Mucosa of stomach (tissue), 1 donor: ENCODE results near the gene C22orf31.
"Not testable (repeated sequence)": the region's sequence is repeated elsewhere in the genome, so short reads cannot be mapped to it uniquely, and the experiment has no call there.

ENCODE experiments used
- H3K27me3 ChIP-seq: one replicate; pipeline ENCODE4 v1.7.0; 2013; ENCODE audit warnings: mild to moderate bottlenecking, low read length; ENCODE audit not compliant: control insufficient read depth, insufficient read depth
- H3K36me3 ChIP-seq: one replicate; pipeline ENCODE4 v1.7.0; 2013; ENCODE audit warnings: low read length; ENCODE audit not compliant: control insufficient read depth, insufficient read depth
- H3K4me1 ChIP-seq: one replicate; pipeline ENCODE4 v1.7.0; 2013; ENCODE audit warnings: mild to moderate bottlenecking, low read length; ENCODE audit not compliant: control insufficient read depth, insufficient read depth
- H3K4me3 ChIP-seq: one replicate; pipeline ENCODE4 v1.7.0; 2013; ENCODE audit warnings: low read length
- H3K9ac ChIP-seq: one replicate; pipeline ENCODE4 v1.7.0; 2013; ENCODE audit warnings: mild to moderate bottlenecking, low read length, moderate library complexity
- H3K9me3 ChIP-seq: one replicate; pipeline ENCODE4 v1.7.0; 2013; ENCODE audit warnings: mild to moderate bottlenecking, low read length, moderate library complexity; ENCODE audit not compliant: control insufficient read depth
- donor health status: Pancreatic carcinoma.

The C22orf31 gene

GRCh38 chr22:29093030-29093429 is 31.4 kb upstream of the C22orf31 start:
- Histone ChIP-seq H3K9ac (no peak overlapping the region), H3K27me3 (no peaks in the 10 kb centered on the region), H3K4me3 (no peak overlapping the region), H3K36me3 (no peaks in the 10 kb centered on the region), H3K4me1 (peaks cover 21% of the 10 kb centered on the region), H3K9me3 (no peaks in the 10 kb centered on the region)

- Histone ChIP-seq H3K27me3 (no peaks in the 10 kb centered on the region), H3K9me3 (no peaks in the 10 kb centered on the region), H3K9ac (no peak overlapping the region), H3K4me3 (no peak overlapping the region), H3K36me3 (no peaks in the 10 kb centered on the region), H3K4me1 (peaks cover 20% of the 10 kb centered on the region)
Observed at GRCh38 chr22:29092243-29092642, 30.6 kb upstream of the C22orf31 start.

- no peak overlapping the region for H3K9ac ChIP-seq
- no peaks in the 10 kb centered on the region for H3K27me3 ChIP-seq
- H3K4me3 ChIP-seq, result no peak overlapping the region
- peaks cover 13% of the 10 kb centered on the region for H3K4me1 ChIP-seq
- H3K36me3 ChIP-seq, result no peaks in the 10 kb centered on the region
- H3K9me3 ChIP-seq, result no peaks in the 10 kb centered on the region
Observed at GRCh38 chr22:29090039-29090438, 28.4 kb upstream of the C22orf31 start.

- no peak overlapping the region for H3K4me3 ChIP-seq
- no peaks in the 10 kb centered on the region for H3K27me3 ChIP-seq
- H3K36me3 ChIP-seq, result no peaks in the 10 kb centered on the region
- no peaks in the 10 kb centered on the region for H3K9me3 ChIP-seq
- no peak overlapping the region for H3K9ac ChIP-seq
- peaks cover 13% of the 10 kb centered on the region for H3K4me1 ChIP-seq
Observed at GRCh38 chr22:29089507-29089906, 27.9 kb upstream of the C22orf31 start.

GRCh38 chr22:29088809-29089208 is 27.2 kb upstream of the C22orf31 start:
- Histone ChIP-seq H3K9me3 (no peaks in the 10 kb centered on the region), H3K4me3 (no peak overlapping the region), H3K36me3 (no peaks in the 10 kb centered on the region), H3K27me3 (no peaks in the 10 kb centered on the region), H3K4me1 (peaks cover 13% of the 10 kb centered on the region), H3K9ac (no peak overlapping the region)

GRCh38 chr22:29087012-29087411 is 25.4 kb upstream of the C22orf31 start:
- H3K9me3 ChIP-seq, result no peaks in the 10 kb centered on the region
- peaks cover 10% of the 10 kb centered on the region for H3K4me1 ChIP-seq
- no peaks in the 10 kb centered on the region for H3K36me3 ChIP-seq
- H3K4me3 ChIP-seq, result no peak overlapping the region
- H3K27me3 ChIP-seq, result no peaks in the 10 kb centered on the region
- H3K9ac ChIP-seq, result no peak overlapping the region

- no peak overlapping the region for H3K9ac ChIP-seq
- H3K27me3 ChIP-seq, result no peaks in the 10 kb centered on the region
- no peak overlapping the region for H3K4me3 ChIP-seq
- H3K4me1 ChIP-seq, result peaks cover 9% of the 10 kb centered on the region
- H3K9me3 ChIP-seq, result no peaks in the 10 kb centered on the region
- H3K36me3 ChIP-seq, result no peaks in the 10 kb centered on the region
Observed at GRCh38 chr22:29083933-29084591, 22.4 kb upstream of the C22orf31 start.

- not testable (repeated sequence) for H3K36me3 ChIP-seq, H3K4me3 ChIP-seq, H3K9ac ChIP-seq, H3K9me3 ChIP-seq, H3K27me3 ChIP-seq
- H3K4me1 ChIP-seq, result peaks cover 12% of the 10 kb centered on the region
Observed at GRCh38 chr22:29083576-29083932, 21.9 kb upstream of the C22orf31 start.

GRCh38 chr22:29082826-29083545 is 21.4 kb upstream of the C22orf31 start:
- H3K4me1 ChIP-seq, result peaks cover 12% of the 10 kb centered on the region

GRCh38 chr22:29081517-29082236 is 20.0 kb upstream of the C22orf31 start:
- H3K36me3 ChIP-seq, result no peaks in the 10 kb centered on the region
- no peak overlapping the region for H3K4me3 ChIP-seq
- H3K4me1 ChIP-seq, result peaks cover 12% of the 10 kb centered on the region
- no peak overlapping the region for H3K9ac ChIP-seq
- H3K9me3 ChIP-seq, result no peaks in the 10 kb centered on the region
- H3K27me3 ChIP-seq, result no peaks in the 10 kb centered on the region

More at GRCh38 chr22:29082826-29083545, 21.4 kb upstream of the C22orf31 start:
- no peak overlapping the region for H3K9ac ChIP-seq
- no peak overlapping the region for H3K4me3 ChIP-seq
- no peaks in the 10 kb centered on the region for H3K9me3 ChIP-seq
- H3K36me3 ChIP-seq, result no peaks in the 10 kb centered on the region
- H3K27me3 ChIP-seq, result no peaks in the 10 kb centered on the region

GRCh38 chr22:29080106-29080975 is 18.7 kb upstream of the C22orf31 start:
- Histone ChIP-seq H3K4me1 (peaks cover 12% of the 10 kb centered on the region), H3K27me3 (no peaks in the 10 kb centered on the region), H3K9ac (no peak overlapping the region), H3K4me3 (no peak overlapping the region), H3K36me3 (no peaks in the 10 kb centered on the region), H3K9me3 (no peaks in the 10 kb centered on the region)
